Activated B cell treated with CpG ODN at 0.5 μM for 24 hours (primary cell): ENCODE results near the gene FCHSD2. TPM values are rescaled to one million over a fixed set of nuclear protein-coding genes. Genes with fewer than 3 reads are reported as not detected.
A peak's percentile ranks its signal among the peaks of the same experiment; 100 is the strongest.

Experiments
- ATAC-seq: fragments of 200-7000 bp; cut with Tn5 transposase; one replicate; pipeline ENCODE4 v1.10.0; 2021; ENCODE audit warnings: low read depth, mild to moderate bottlenecking, moderate library complexity
- CTCF ChIA-PET: fragments of 350-600 bp; sonication (Branson Sonifier 250); formaldehyde crosslinking; loops from one replicate; lab custom pipeline; 2021; ENCODE audit warnings: antibody characterized with exemption; lab: Charles Lee
- POLR2A ChIA-PET: fragments of 350-600 bp; sonication (Branson Sonifier 250); formaldehyde crosslinking; loops from one replicate; lab custom pipeline; 2021; ENCODE audit warnings: antibody characterized with exemption; lab: Charles Lee
- DNase-seq: peaks from one replicate; pipeline ENCODE4 v3.0.0; 2022
- H3K27ac Mint-ChIP-seq: one replicate; pipeline ENCODE4 v1.8.0; 2020; ENCODE audit warnings: mixed read lengths
- H3K27me3 Mint-ChIP-seq: one replicate; pipeline ENCODE4 v1.8.0; 2021; ENCODE audit warnings: mixed read lengths
- H3K36me3 Mint-ChIP-seq: one replicate; pipeline ENCODE4 v1.8.0; 2021; ENCODE audit warnings: low read depth, mixed read lengths
- H3K4me1 Mint-ChIP-seq: one replicate; pipeline ENCODE4 v1.8.0; 2021; ENCODE audit warnings: mixed read lengths
- H3K4me3 Mint-ChIP-seq: one replicate; pipeline ENCODE4 v1.8.0; 2020; ENCODE audit warnings: mild to moderate bottlenecking, mixed read lengths
- H3K9me3 Mint-ChIP-seq: one replicate; pipeline ENCODE4 v1.8.0; 2020; ENCODE audit warnings: mixed read lengths
- intact Hi-C: fragments of 100-400 bp; cut with micrococcal nuclease; formaldehyde crosslinking; loops from one replicate; pipeline ENCODE4 v1.15.1; 2024
- total RNA-seq: library from RNA; stranded (reverse); gene quantifications from 2 replicates; pipeline ENCODE4 v1.2.3, GENCODE V29; 2022
- TF ChIP-seq, protein P1 (sequence below): fragments of 200-600 bp; IDR thresholded peaks from one replicate; pipeline ENCODE4 v1.8.0; 2022; ENCODE audit warnings: antibody characterized with exemption, mild to moderate bottlenecking

FCHSD2 gene
- total RNA-seq, 1 donor from 2014 or later = 207 TPM

DNA sequence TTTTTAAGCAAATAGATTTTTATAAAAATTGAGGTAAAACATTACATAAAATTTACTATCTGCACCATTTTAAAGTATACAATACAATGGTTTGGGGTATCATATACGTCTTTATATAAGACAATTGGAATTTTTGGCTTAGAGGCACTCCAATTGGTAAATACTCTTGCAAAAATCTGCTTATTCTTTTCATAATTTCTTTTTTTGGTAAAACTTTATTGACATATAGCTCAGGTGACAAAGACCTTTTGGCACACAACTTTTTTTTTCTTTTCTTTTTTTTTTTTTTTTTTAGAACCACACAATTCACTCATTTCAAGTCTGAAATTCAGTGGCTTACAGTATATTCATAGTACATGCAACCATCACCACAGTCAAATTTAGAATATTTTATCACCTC, 270.1 kb downstream of the FCHSD2 start:
- ChIA-PET POLR2A (interaction anchor here (0.7 to 1.2 kb wide), 4 partner anchors 11 to 760 kb away, joined by 3 to 6 read pairs (median 4); no protein-coding TSS in a partner anchor), CTCF (no interaction called here)
- H3K36me3 Mint-ChIP-seq = peaks cover 71% of the 10 kb centered on the region
- TF ChIP-seq, protein P1, sequence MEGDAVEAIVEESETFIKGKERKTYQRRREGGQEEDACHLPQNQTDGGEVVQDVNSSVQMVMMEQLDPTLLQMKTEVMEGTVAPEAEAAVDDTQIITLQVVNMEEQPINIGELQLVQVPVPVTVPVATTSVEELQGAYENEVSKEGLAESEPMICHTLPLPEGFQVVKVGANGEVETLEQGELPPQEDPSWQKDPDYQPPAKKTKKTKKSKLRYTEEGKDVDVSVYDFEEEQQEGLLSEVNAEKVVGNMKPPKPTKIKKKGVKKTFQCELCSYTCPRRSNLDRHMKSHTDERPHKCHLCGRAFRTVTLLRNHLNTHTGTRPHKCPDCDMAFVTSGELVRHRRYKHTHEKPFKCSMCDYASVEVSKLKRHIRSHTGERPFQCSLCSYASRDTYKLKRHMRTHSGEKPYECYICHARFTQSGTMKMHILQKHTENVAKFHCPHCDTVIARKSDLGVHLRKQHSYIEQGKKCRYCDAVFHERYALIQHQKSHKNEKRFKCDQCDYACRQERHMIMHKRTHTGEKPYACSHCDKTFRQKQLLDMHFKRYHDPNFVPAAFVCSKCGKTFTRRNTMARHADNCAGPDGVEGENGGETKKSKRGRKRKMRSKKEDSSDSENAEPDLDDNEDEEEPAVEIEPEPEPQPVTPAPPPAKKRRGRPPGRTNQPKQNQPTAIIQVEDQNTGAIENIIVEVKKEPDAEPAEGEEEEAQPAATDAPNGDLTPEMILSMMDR = no peak
- ATAC-seq = no peak
- no peaks in the 10 kb centered on the region for H3K27me3 Mint-ChIP-seq
- peaks cover 13% of the 10 kb centered on the region for H3K4me1 Mint-ChIP-seq
- H3K27ac Mint-ChIP-seq = no peak overlapping the region
- no peak overlapping the region for H3K4me3 Mint-ChIP-seq
- no peak for DNase-seq
- no peaks in the 10 kb centered on the region for H3K9me3 Mint-ChIP-seq
- intact Hi-C loops = no loop called here

DNA sequence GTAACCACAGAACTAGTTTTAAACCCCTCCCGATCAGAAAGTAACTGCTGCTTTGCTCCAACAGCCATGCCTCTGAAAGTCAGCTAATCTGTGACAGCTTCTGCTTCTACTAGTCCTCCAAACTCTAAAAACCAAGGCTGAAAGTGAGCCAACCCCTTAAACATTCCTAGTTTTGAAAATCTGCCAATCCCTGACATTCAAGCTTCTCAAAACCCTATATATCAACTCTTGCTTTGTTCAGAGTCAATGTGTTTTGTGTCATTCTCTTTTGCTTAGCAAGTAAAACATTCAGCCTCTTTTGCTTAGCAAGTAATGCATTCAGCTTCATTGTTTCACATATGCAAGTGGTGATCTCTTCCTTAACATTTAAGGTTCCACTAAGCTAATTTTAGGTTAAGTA, 271.0 kb downstream of the FCHSD2 start:
- ATAC-seq (no peak), DNase-seq (no peak)
- Mint-ChIP-seq H3K9me3 (no peaks in the 10 kb centered on the region), H3K36me3 (peaks cover 75% of the 10 kb centered on the region), H3K4me1 (peaks cover 13% of the 10 kb centered on the region), H3K27me3 (no peaks in the 10 kb centered on the region), H3K4me3 (no peak overlapping the region), H3K27ac (no peak overlapping the region)
- ChIA-PET POLR2A (interaction anchor here (1.2 kb wide), 1 partner anchor 330 kb away, joined by 6 read pairs; no protein-coding TSS in a partner anchor), CTCF (interaction anchor here (0.6 kb wide), 1 partner anchor 645 kb away, joined by 3 read pairs; no protein-coding TSS in a partner anchor)
- intact Hi-C loops = no loop called here
- TF ChIP-seq, protein P1 = no peak

DNA sequence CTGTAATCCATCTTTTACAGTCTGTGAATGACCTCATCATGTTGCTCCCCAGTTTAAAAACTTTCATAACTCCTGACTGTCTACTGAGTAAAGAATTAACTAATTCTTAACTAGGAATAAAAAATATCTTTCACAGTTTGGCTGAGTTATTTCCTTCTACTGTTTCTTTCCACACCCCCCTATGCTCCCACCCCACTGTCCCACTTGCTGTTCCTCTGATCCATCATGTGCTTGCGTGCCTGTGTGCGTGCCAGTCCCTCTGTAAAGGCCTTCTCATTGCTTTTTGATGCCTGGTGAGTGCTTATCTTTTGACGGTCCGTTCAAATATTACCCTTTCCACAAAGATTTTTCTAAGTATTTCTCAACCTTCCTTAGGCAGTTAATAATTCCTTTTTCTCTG, 272.3 kb downstream of the FCHSD2 start:
- TF ChIP-seq, protein P1 = no peak
- H3K27ac Mint-ChIP-seq = peak overlapping the region; percentile 63
- H3K4me1 Mint-ChIP-seq = peaks cover 13% of the 10 kb centered on the region
- no peaks in the 10 kb centered on the region for H3K27me3 Mint-ChIP-seq
- no peaks in the 10 kb centered on the region for H3K9me3 Mint-ChIP-seq
- CTCF ChIA-PET = no interaction called here
- H3K36me3 Mint-ChIP-seq = peaks cover 75% of the 10 kb centered on the region
- intact Hi-C loops = no loop called here
- ATAC-seq (no peak), DNase-seq (no peak)
- POLR2A ChIA-PET = no interaction called here
- no peak overlapping the region for H3K4me3 Mint-ChIP-seq

DNA sequence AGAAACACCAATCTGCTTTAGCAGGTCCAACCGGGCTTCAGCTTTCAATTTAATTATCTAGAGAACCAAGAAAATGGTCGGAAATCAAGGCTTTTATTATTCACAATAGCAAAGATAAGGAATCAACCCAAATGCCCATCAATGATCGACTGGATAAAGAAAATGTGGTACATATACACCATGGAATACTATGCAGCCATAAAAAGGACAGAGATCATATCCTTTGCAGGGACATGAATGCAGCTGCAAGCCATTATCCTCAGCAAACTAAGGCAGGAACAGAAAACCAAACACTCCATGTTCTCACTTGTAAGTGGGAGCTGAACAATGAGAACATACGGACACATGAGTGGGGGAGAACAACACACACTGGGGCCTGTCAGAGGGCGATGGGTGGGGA, 274.1 kb downstream of the FCHSD2 start:
- ATAC-seq = no peak
- DNase-seq = no peak
- CTCF ChIA-PET = no interaction called here
- TF ChIP-seq, protein P1 = no peak
- POLR2A ChIA-PET = no interaction called here
- Mint-ChIP-seq H3K27me3 (no peaks in the 10 kb centered on the region), H3K36me3 (peaks cover 83% of the 10 kb centered on the region), H3K27ac (peak overlapping the region; percentile 24), H3K9me3 (no peaks in the 10 kb centered on the region), H3K4me3 (no peak overlapping the region), H3K4me1 (peaks cover 16% of the 10 kb centered on the region)
- intact Hi-C loops = no loop called here

DNA sequence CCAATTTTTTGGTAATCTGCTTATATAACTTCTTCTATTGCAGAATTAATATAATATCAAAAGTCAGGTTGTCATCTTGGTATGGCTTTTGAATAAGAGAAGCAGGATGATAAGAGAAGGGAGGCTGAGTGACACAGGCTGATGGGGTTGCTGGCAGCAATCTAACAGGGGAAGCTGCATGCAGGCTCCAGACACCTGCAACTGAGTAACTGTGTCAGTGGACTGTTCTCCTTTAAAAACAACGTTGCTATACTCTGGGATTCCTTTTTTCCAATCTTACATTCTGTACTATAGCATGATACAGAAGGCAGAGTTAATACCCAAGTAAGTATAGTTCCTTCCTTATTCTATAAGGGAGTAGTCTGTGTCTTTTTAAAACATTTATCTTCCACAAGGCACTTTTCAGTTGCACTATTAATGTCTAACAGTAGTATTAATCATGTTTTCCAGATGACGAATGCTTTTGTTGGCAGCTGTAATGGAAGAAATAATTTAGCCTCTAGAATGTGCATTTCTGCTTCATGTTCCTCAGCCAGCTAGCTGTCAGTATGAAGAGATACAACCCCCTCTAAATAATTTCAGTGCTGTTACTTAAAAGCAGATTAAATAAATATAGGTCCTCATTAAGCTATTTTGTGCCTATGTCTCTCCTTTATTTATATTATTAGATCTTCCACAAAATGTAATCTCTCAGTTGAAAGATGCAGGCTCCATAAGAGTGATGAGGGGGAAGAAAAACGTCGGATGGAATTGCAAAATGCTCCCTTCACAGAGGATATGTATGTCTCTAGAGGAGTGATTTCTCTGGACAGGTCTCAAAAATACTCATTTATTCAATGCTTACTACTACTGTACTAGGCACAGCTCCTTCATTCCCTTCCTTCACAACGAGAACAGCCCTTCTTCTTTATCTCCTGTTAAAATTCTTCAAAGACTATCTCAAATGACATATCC, 277.1 kb downstream of the FCHSD2 start:
- Mint-ChIP-seq H3K27me3 (no peaks in the 10 kb centered on the region), H3K9me3 (no peaks in the 10 kb centered on the region), H3K27ac (peak overlapping the region; percentile 1), H3K4me3 (no peak overlapping the region), H3K4me1 (peaks cover 9% of the 10 kb centered on the region), H3K36me3 (peaks cover 87% of the 10 kb centered on the region)
- ATAC-seq = no peak
- intact Hi-C loops = no loop called here
- no peak for DNase-seq
- POLR2A ChIA-PET = no interaction called here
- TF ChIP-seq, protein P1 = no peak
- CTCF ChIA-PET = interaction anchor here (0.6 to 1.1 kb wide), 2 partner anchors 34 to 313 kb away, joined by 3 read pairs; no protein-coding TSS in a partner anchor
